GM21723 (cell line): Measurements from ENCODE around the gene FOXB2.
"Not testable (repeated sequence)": the region's sequence is repeated elsewhere in the genome, so short reads cannot be mapped to it uniquely, and the experiment has no call there.

Experiments
- ATAC-seq: cut with Tn5 transposase; IDR thresholded peaks from one replicate; pipeline ENCODE4 v1.9.1; 2021; ENCODE audit warnings: mild to moderate bottlenecking, moderate library complexity; ENCODE audit not compliant: unreplicated experiment

Gene FOXB2

GRCh38 chr9:77016121-77016525 lies 3.3 kb upstream of the FOXB2 start:
- ATAC-seq: no peak

DNA sequence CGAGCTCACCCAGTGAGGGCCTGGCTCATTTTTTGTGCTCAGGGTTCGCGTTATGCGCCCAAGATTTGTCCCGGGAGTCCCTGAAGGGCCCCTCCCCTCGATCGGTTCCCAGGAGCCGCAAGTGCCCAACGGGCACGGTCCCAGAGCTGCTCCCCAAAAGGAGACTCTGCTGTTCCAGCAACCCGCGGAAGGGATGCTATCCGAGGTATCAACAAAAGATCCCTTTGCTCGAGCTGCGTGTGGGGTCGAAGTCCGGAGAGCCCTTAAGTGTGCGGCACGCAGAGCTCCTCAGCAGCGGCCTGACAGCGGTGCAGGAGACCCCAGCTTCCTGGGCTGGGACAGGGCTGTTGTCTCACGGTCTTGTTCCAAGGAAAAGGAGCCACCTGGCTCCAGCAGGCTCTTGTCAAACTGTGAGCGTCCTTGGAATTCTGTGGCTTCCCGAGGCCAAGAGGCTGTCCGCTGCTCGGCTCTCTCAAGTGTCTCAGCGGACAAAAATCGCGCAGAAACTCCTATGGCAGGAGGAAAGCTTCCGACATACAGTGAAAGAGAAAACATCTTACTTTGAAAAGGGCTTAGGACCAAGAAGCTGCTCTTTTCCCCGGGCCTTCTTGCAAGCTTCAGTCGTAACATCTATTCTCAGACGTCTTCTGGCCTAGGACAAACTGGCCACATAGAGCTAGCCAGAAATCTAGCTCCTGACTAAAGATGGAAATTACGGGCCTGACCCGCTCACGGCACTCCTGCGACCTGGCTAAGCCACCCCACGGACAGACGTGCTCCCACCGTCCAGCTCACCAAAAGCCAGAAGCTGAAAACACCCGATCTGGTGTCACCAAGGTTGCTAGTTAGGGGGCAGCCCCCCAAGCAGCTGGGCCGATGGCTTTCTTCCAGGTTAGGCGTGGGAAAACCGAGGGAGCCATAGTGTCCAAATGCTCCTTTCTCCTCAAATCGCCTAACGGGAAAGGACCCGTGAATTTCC lies 2.6 kb upstream of the FOXB2 start:
- ATAC-seq: no peak

DNA sequence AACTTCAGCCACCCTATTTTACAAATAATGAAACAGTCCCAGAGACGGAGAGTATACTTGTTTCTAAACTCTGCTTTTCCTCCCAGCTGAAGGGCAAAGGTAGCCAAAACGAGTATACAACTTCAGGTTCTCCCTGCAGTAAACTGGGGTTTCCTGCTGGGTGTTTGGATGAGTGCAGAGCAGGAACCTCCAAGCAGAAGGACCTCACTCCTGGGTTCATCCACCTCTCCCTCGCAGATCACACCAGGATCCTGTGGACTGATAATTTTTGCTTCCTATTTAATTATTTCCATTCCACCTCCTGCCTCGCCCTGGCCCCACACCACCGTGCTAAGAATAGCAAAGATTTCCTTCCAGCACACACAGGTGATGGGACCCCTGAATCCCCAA lies 2.0 kb upstream of the FOXB2 start:
- ATAC-seq: no peak

- ATAC-seq: no peak
These were observed 1.1 kb upstream of the FOXB2 start for GRCh38 chr9:77018058-77018968.

GRCh38 chr9:77018969-77019235 lies 553 bp upstream of the FOXB2 start:
- ATAC-seq: no peak

- no peak for ATAC-seq
These were observed 514 bp downstream of the FOXB2 start for GRCh38 chr9:77019926-77020412.

GRCh38 chr9:77020413-77021290 lies 1.2 kb downstream of the FOXB2 start:
- ATAC-seq: no peak

- no peak for ATAC-seq
These were observed 1.9 kb downstream of the FOXB2 start for GRCh38 chr9:77021291-77021894.

- ATAC-seq: no peak
These were observed 2.7 kb downstream of the FOXB2 start for GRCh38 chr9:77021922-77022782.

DNA sequence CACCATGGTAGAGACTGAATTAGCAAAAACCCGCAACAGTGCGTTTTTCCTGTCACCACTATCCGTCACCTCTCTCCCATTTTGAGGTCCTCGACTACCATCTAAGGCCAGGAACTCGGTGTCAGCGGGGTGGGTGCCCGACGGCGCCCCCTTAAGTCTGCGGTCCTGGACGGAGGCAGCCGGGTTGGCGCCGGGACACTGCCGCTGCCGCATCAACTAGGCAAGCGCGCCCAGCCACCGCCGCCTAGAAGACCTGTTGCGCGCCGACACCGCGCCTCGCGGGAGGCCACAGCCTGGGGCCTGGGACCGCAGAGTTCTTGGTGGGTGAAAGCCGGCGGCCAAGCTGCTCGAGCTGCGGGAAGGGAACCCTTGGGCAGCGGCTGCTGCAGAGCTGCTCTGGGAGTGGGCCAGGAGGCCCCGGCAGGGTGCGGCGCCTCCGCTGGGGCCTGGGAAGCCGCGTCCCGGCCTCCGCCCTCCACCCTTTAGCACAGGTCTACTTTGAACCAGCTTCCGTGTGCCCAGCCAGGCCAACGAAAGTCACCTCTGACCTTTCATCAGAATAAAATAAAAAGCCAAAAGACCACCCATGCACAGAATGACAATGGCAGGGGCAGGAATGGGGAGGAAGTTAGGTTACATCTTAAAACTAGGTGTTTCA lies 3.5 kb downstream of the FOXB2 start:
- no peak for ATAC-seq

- no peak for ATAC-seq
These were observed 4.3 kb downstream of the FOXB2 start for GRCh38 chr9:77023726-77024125.

DNA sequence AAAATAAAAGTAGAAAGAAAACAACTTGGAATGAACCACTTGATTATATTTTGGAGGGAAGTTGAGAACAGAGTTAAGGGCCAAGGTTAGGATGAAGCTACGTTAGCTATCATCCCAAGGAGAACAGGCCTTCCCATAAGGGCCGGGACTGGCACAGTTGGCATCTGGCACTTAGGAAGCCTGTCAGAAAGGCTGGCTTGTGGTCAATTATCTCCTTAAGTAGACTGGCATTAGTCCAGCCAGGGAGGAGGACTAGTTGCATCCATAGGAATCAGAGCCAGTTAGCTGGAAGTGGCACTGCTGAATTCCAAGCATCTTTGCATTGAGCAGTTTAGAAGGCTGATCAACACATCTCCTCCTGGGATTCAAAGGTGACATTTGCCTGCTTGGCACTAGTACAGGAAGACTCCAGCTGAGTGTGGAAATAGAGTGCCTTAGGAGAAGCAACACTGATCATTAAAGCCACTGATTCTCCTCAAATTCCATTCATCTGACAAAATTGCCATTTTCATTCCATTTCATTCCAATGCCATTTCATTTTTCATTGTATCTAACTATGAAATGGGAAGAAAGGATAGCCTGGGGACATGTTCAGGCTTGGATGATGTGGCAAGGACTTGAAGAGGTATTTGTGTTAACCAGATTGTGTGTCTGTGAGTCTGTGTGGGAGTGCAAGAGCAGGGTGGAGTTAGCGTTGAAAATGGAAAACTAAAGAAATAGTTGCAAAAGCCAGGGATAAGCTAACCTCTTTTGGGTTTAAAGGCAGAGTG lies 5.5 kb downstream of the FOXB2 start:
- no peak for ATAC-seq

- no peak for ATAC-seq
These were observed 9.0 kb downstream of the FOXB2 start for GRCh38 chr9:77028478-77028877.

DNA sequence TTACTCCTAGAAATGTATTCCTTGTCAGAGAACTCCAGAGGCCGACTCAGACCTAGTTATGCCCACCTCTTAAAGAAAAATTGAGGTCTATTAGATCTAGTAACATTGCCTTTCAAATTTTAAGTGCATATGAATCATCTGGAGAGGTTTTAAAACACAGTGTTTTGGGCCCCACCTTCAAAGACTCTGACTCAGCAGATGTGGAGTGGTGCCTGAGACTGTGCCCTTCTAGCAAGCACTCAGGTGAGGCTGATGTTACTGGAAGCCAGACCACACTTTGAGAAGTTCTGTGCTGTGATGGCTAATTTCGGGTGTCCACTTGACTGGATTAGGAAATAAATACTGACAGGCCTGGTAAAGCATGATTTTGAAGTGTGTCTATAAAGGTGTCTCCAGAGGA lies 10.6 kb downstream of the FOXB2 start:
- ATAC-seq: no peak

DNA sequence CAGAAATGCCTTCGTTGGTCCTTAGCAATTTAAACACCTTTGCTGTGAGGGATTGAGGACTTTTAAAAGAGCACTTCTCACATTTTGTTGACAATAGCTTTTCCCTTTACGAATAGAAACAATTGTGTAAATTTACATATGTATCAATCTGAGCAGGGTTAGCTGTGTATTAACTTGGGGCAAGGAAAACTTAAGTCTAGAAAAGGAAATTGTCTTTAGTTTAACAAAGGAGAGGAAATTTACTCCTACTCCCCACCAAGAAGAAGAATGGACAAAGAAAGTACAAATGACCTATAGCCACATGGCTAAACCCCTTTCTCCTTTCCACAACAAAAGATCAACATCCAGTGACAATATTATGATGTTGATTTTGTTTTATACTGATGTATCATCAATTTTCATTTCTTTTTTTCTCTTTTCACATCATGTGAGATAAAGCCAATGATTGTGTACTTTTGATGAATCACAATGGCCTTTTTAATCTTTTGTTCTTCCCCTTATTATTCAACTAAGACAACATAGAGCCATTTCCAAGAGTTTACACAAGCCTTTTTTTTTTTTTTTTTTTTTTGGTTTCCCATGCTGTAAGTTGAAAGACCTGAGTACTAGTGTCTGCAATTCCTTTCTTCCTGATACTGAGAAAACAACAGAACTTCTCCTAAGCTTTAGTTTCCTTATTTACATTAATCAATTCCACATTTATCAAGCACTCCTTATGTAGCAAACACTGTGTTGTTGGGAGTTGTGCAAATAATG lies 19.0 kb downstream of the FOXB2 start:
- ATAC-seq: no peak

DNA sequence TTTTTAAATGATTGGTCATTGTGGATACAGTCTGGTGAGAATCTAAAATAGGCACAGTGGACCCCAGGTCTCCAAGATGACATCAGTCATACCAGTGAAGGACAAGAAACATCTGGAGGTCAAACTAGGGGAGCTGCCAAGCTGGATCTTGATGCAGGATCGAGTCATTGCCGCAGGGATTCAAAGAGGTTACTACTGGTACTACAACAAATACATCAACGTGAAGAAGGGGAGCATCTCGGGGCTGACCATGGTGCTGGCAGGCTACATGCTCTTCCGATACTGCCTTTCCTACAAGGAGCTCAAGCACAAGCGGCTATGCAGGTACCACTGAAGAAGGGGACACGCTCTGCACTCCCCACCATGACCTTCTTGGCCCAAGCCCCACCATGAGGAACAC lies 20.9 kb downstream of the FOXB2 start:
- ATAC-seq: no peak

- ATAC-seq: not testable (repeated sequence)
These were observed 24.3 kb downstream of the FOXB2 start for GRCh38 chr9:77043743-77044142.
